ENCODE data around the gene GALNT7. TPM values are rescaled to one million over a fixed set of nuclear protein-coding genes. Genes with fewer than 3 reads are reported as not detected.

GALNT7 gene
- total RNA-seq, 2 experiments from 2014 or later: 18.3 to 19.5 TPM

DNA sequence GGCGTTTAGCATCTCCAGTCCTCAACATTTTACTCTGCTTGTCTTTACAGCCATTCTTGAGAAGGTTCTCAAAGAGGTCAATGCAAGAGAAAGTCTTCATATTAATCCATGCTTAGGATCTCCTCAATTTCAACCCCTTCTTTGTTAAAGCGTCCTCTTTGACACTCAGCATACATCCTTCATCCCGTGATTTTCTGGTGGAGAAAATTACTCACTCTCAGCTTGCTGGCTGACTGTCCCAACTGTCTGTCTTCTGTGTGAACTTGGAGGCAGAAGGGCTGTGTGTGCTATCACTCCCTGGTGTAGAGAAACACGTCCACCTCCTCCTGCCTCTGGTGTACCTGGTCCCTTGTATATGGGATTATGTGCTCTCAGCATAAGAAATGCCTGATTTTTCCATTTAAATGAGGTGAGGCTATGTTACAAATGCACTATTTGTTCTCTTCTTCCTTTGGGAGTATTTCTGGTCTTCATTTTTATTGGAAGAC lies 57.8 kb downstream of the GALNT7 start:
- ChIA-PET POLR2A (no interaction called here), CTCF (no interaction called here)

- ChIA-PET POLR2A (no interaction called here), CTCF (no interaction called here)
These were observed 59.1 kb downstream of the GALNT7 start for GRCh38 chr4:173227756-173228155.

DNA sequence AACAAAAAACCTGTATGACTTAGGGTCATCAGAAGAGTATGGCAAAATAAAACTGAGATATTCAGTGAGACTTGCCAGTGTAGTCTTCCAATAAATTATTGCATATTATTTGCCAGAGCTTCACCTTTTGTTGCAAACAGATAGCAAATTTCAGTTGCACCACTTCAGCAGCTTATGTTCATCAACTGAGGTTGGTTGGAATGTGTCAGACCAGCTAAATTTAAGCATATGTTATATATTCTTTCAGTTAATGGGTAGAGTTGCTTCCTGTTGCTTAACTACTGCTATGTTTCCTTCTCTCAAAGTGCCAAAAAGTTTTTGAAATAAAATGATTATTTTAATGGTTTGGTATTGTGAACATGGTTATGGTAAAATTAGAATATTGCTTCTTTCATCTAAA lies 61.5 kb downstream of the GALNT7 start:
- CTCF ChIA-PET: no interaction called here
- POLR2A ChIA-PET: no interaction called here

DNA sequence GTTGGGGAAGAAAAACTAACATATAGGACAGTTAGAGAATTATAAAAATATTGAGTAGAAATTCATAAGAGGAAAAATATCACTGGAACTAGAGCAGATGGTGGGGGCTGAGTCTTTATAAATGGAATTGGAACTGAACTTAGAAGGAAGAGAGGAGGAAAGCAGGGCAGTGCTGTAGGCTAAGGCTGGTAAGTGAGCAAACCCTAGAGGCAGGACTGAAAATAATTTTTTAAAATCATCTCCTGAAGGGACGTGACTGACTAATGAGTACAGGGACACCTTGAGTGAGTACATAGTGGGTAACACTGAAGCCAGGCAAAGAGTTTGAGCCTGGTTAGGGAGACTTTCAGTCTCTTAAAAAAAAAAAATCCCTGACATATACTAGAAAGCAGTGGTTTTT lies 63.3 kb downstream of the GALNT7 start:
- CTCF ChIA-PET: no interaction called here
- POLR2A ChIA-PET: no interaction called here

GRCh38 chr4:173233857-173234256 lies 65.2 kb downstream of the GALNT7 start:
- ChIA-PET POLR2A (no interaction called here), CTCF (no interaction called here)

DNA sequence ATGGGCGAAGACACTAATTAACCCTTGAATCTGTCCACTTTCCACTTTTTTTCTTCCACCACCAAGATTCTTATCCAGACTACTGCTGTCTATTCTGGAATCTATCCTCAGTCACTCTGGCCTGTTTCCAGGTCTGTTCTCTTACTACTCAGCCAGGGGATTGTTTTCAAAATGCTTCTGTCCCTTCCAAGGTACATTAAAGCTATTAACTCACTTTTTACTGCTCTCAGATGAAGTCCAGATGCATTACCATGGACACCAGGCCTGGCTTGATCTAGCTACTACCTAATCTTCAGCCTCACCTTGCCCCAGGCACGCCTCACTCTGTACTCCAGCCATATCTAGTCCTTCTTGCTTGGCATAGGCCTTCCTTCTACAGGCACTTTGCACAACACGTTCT lies 66.4 kb downstream of the GALNT7 start:
- ChIA-PET CTCF (interaction anchor here (1.0 kb wide), 1 partner anchor 60 kb away, joined by 3 read pairs; no protein-coding TSS in a partner anchor), POLR2A (no interaction called here)

DNA sequence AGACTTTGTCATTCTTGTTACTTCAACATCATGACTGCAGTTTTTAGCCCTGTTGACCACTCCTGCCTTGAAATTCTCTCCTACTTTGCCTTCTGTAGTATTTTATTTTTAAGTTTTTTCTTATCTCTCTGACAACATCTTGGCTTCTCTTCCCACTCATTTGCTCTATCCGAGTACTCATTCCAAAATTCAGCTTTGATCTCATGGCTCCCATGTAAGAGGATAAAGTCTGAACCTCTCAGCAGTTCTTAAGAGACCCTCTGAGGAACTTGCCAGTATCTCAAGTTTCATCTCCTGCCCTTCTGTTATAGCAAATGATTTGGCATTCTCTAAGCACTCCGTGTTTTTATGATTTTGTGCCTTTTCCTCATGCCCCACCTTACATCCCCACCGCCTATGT lies 67.7 kb downstream of the GALNT7 start:
- POLR2A ChIA-PET: no interaction called here
- CTCF ChIA-PET: no interaction called here

DNA sequence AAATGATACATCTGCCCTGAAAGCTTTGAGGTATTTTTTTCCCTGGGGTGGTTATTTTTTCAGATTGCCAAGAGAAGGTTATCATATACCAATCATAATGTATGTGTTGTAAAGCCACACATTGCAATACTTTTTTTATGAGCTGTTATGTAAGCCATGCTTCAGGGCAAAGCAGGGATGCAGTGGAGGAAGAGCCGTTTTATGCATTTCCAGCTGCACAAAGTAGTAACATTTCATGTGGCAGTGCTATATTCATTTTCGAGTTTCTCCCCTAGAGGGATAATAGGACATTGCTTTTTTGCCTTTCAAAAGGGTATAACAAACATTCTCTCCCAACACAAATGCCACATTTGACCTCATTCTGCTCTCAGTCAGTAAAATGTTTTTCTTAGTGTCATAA lies 68.5 kb downstream of the GALNT7 start:
- CTCF ChIA-PET: no interaction called here
- POLR2A ChIA-PET: no interaction called here

- CTCF ChIA-PET: no interaction called here
- POLR2A ChIA-PET: no interaction called here
These were observed 69.2 kb downstream of the GALNT7 start for GRCh38 chr4:173237762-173238161.

DNA sequence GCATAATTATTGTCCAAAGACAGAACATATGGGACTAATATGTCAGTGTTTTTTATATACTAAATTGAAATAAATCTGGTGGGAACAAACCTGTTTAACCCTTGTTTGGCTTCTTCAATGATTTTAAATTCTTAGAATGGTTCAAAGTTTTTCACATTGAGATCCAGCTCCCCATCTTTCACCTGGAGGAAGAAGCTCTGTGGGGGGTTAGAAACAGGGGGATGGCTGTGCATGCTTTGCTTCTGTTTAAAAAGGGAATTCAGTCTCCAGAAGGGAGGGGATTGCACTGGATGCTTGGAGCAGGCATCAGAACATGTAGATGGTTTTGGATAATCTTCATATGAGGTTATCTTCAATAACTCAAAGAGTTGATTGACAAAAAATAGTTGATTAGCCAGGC lies 72.1 kb downstream of the GALNT7 start:
- ChIA-PET POLR2A (interaction anchor here (0.6 kb wide), 1 partner anchor 223 kb away, joined by 6 read pairs; no protein-coding TSS in a partner anchor), CTCF (interaction anchor here (0.7 kb wide), 1 partner anchor 156 kb away, joined by 3 read pairs; no protein-coding TSS in a partner anchor)

- ChIA-PET CTCF (interaction anchor here (1.5 kb wide), 1 partner anchor 59 kb away, joined by 4 read pairs; no protein-coding TSS in a partner anchor), POLR2A (no interaction called here)
These were observed 74.0 kb downstream of the GALNT7 start for GRCh38 chr4:173242466-173243250.

GRCh38 chr4:173243321-173243720 lies 74.7 kb downstream of the GALNT7 start:
- ChIA-PET CTCF (interaction anchor here (1.5 kb wide), 1 partner anchor 58 kb away, joined by 4 read pairs; no protein-coding TSS in a partner anchor), POLR2A (interaction anchor here (0.5 kb wide), 1 partner anchor 75 kb away, joined by 3 read pairs; no protein-coding TSS in a partner anchor)

DNA sequence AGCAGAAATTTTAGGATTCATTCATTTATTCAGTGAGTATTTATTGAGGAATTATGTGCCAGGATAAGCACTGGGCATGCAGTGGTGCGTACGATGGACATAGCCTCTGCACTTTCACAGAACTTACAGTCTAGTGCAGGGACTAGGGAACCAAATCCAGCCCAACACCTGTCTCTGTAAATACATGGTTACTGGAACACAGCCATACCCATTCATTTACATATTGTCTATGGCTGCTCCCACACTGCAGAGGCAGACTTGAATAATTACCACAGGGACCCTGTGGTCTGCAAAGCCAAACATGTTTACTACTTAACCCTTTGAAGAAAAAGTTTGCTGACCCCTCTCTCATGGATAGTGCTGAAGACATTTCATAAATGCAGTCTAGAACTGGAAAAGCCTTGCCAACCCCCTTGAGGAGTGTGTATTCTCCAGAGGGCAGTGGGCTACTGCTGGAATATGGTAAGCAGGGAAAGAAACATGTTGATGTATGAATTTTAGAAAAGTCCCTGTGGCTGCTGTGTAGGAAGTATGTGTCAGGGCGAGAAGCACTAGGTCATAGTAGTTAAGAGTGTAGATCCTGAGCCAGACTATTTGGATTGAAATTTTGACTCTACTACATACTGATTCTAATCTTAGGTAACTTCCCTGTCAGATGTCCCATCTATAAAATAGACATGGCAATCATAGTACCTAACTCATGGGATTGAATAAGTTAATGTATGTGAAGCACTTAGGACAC lies 75.5 kb downstream of the GALNT7 start:
- POLR2A ChIA-PET: interaction anchor here (0.5 kb wide), 1 partner anchor 76 kb away, joined by 3 read pairs; no protein-coding TSS in a partner anchor
- CTCF ChIA-PET: no interaction called here

GRCh38 chr4:173245952-173246351 lies 77.3 kb downstream of the GALNT7 start:
- POLR2A ChIA-PET: no interaction called here
- CTCF ChIA-PET: no interaction called here

GRCh38 chr4:173246719-173247118 lies 78.1 kb downstream of the GALNT7 start:
- CTCF ChIA-PET: no interaction called here

GRCh38 chr4:173247321-173247720 lies 78.7 kb downstream of the GALNT7 start:
- POLR2A ChIA-PET: no interaction called here
- CTCF ChIA-PET: no interaction called here

More at GRCh38 chr4:173246719-173247118, 78.1 kb downstream of the GALNT7 start:
- POLR2A ChIA-PET: no interaction called here

DNA sequence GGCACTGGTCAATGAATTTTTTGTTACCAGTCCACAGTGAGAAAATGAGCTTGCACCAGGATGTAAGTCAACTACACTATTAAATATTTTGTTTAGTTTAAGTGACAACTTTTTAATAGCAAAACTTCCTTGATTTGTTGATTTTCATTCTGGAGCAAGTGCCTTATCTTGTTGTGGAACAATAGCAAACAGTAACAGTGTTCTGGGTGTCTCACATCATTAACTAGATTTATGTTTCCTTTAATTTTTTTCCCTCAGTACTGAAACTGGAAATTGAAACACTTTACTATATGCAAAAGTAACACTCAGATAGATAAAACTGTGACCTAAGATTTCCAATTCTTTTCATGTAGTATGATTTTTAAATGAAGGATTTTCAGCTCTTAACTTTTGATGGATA lies 80.1 kb downstream of the GALNT7 start:
- ChIA-PET CTCF (no interaction called here), POLR2A (no interaction called here)

GRCh38 chr4:173252024-173252935 lies 83.7 kb downstream of the GALNT7 start:
- CTCF ChIA-PET: interaction anchor here (1.3 kb wide), 1 partner anchor 50 kb away, joined by 5 read pairs; no protein-coding TSS in a partner anchor
- POLR2A ChIA-PET: no interaction called here

DNA sequence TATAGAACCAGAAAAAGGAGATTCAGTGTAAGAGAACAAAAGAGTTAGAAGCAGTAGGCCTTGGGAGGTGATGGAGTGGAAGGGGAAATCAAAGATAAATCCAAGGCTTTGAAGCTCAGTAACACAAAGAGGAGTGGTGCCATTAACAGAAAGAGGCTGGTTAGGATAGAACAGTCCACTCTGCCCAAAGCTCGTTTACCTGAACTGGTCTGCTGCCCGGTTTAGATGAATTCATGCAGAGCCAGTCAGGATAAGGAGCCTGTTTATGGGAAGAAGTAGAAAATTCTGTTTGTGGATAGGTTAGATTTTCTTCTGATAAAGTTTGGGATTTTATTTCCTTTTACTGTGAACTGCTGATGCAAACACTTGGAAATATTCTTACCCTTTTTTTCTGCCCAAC lies 85.0 kb downstream of the GALNT7 start:
- CTCF ChIA-PET: interaction anchor here (1.3 to 1.6 kb wide), 2 partner anchors 48 to 240 kb away, joined by 5 read pairs; no protein-coding TSS in a partner anchor
- POLR2A ChIA-PET: no interaction called here

- POLR2A ChIA-PET: no interaction called here
- CTCF ChIA-PET: interaction anchor here (1.6 kb wide), 1 partner anchor 241 kb away, joined by 5 read pairs; no protein-coding TSS in a partner anchor
These were observed 86.0 kb downstream of the GALNT7 start for GRCh38 chr4:173254646-173255045.

Data from activated CD8-positive, alpha-beta memory T cell treated with anti-CD3 and anti-CD28 coated beads for 36 hours (primary cell).